Uterus (tissue), 4 donors: Measurements from ENCODE around the gene PDHB. TPM values are rescaled to one million over a fixed set of nuclear protein-coding genes. Genes with fewer than 3 reads are reported as not detected.

Experiments
- DNase-seq, 2 donors: peaks; one replicate each; pipeline ENCODE4 v3.0.0-alpha.2; 2019 to 2020
- H3K27ac ChIP-seq, 2 donors: fragments of 200-600 bp; sonication (generic); 1 replicate in 1 of 2; 2 replicates in 1 of 2; pipeline ENCODE4 v1.5.1; 2016 to 2018
- H3K27me3 ChIP-seq, 2 donors: fragments of 200-600 bp; sonication (generic); one replicate each; pipeline ENCODE4 v1.5.1; 2018 to 2019; ENCODE audit warnings: control low read depth in 1 of 2
- H3K36me3 ChIP-seq, 2 donors: fragments of 200-600 bp; sonication (generic); one replicate each; pipeline ENCODE4 v1.5.1; 2019; ENCODE audit warnings: control low read depth in 1 of 2
- H3K4me1 ChIP-seq, 2 donors: fragments of 200-600 bp; sonication (generic); one replicate each; pipeline ENCODE4 v1.5.1; 2018 to 2019; ENCODE audit warnings: control low read depth in 1 of 2
- H3K4me3 ChIP-seq, 2 donors: fragments of 200-600 bp; sonication (generic); 1 replicate in 1 of 2; 2 replicates in 1 of 2; pipeline ENCODE4 v1.5.1; 2018 to 2019; ENCODE audit warnings: mild to moderate bottlenecking in 1 of 2
- H3K9me3 ChIP-seq, 2 donors: fragments of 200-600 bp; sonication (generic); one replicate each; pipeline ENCODE4 v1.5.1; 2019; ENCODE audit warnings: control low read depth in 1 of 2
- CTCF ChIP-seq, 4 experiments: fragments of 200-600 bp in 2 of 4; fragments of 450-650 bp in 2 of 4; sonication (generic) in 2 of 4; IDR thresholded peaks; one replicate each; pipeline ENCODE4 v1.5.1; 2016 to 2019; ENCODE audit warnings: antibody characterized with exemption in 4 of 4, mild to moderate bottlenecking in 2 of 4, moderate library complexity in 1 of 4
- POLR2A ChIP-seq, 2 donors: fragments of 450-650 bp; IDR thresholded peaks; one replicate each; pipeline ENCODE4 v1.6.1; 2016; ENCODE audit warnings: antibody characterized with exemption in 2 of 2, mild to moderate bottlenecking in 1 of 2, moderate library complexity in 1 of 2
- intact Hi-C: fragments of 100-400 bp; cut with DNase I; formaldehyde crosslinking; loops from one replicate; pipeline ENCODE4 v1.15.1; 2023; ENCODE audit warnings: low total_unique reads
- total RNA-seq, 4 donors: library from RNA; depleted of rRNA in 3 of 4; stranded (reverse); fragments of >200 nt in 3 of 4; gene quantifications; one replicate each; pipeline versions ENCODE4 v1.1.0 to v1.2.4, GENCODE V29; 2014 to 2023
- donor health status: DM: yes; HTN: yes; CAD: no.

PDHB gene
- total RNA-seq, 4 donors from 2014 or later: 40.9 to 100 (median 49.7) TPM

GRCh38 chr3:58419780-58420507 is 13.7 kb downstream of the PDHB start:
- H3K36me3 ChIP-seq: no peaks in the 10 kb centered on the region
- peak; percentile 30 to 52 for DNase-seq

GRCh38 chr3:58418227-58418626 is 15.4 kb downstream of the PDHB start:
- H3K9me3 ChIP-seq: no peaks in the 10 kb centered on the region
- peaks cover 0 to 8% of the 10 kb centered on the region in 2 donors for H3K4me1 ChIP-seq
- TF ChIP-seq POLR2A (IDR thresholded peaks at IDR 0.05): no peak
- no peak for TF ChIP-seq CTCF (IDR thresholded peaks at IDR 0.05)
- H3K4me3 ChIP-seq: no peak overlapping the region
- no peak overlapping the region for H3K27ac ChIP-seq
- no peak for DNase-seq
- intact Hi-C loops: no loop called here
- no peaks in the 10 kb centered on the region for H3K36me3 ChIP-seq
- no peaks in the 10 kb centered on the region for H3K27me3 ChIP-seq

More at GRCh38 chr3:58419780-58420507, 13.7 kb downstream of the PDHB start:
- peak overlapping the region; percentile 32 to 70 for H3K27ac ChIP-seq
- H3K9me3 ChIP-seq: no peaks in the 10 kb centered on the region
- peaks cover 0 to 8% of the 10 kb centered on the region in 2 donors for H3K4me1 ChIP-seq
- H3K27me3 ChIP-seq: no peaks in the 10 kb centered on the region
- intact Hi-C loops: no loop called here
- no peak for TF ChIP-seq CTCF (IDR thresholded peaks at IDR 0.05)
- TF ChIP-seq POLR2A (IDR thresholded peaks at IDR 0.05): no peak
- H3K4me3 ChIP-seq: no peak overlapping the region

- H3K27me3 ChIP-seq: no peaks in the 10 kb centered on the region
- TF ChIP-seq CTCF (IDR thresholded peaks at IDR 0.05) (no peak), POLR2A (IDR thresholded peaks at IDR 0.05) (no peak)
- H3K4me3 ChIP-seq: no peak overlapping the region
- intact Hi-C loops: no loop called here
- peaks cover 0 to 8% of the 10 kb centered on the region in 2 donors for H3K4me1 ChIP-seq
- no peak overlapping the region for H3K27ac ChIP-seq
- DNase-seq: no peak
- no peaks in the 10 kb centered on the region for H3K9me3 ChIP-seq
- H3K36me3 ChIP-seq: no peaks in the 10 kb centered on the region
Measured at GRCh38 chr3:58417075-58417474, 16.6 kb downstream of the PDHB start.

- intact Hi-C loops: no loop called here
- Histone ChIP-seq H3K4me1 (peaks cover 0 to 8% of the 10 kb centered on the region in 2 donors), H3K4me3 (no peak overlapping the region), H3K36me3 (no peaks in the 10 kb centered on the region), H3K27ac (no peak overlapping the region), H3K9me3 (no peaks in the 10 kb centered on the region), H3K27me3 (no peaks in the 10 kb centered on the region)
- TF ChIP-seq POLR2A (IDR thresholded peaks at IDR 0.05) (no peak), CTCF (IDR thresholded peaks at IDR 0.05) (no peak)
- no peak for DNase-seq
Measured at GRCh38 chr3:58416191-58416590, 17.4 kb downstream of the PDHB start.

GRCh38 chr3:58414538-58415197 is 19.0 kb downstream of the PDHB start:
- TF ChIP-seq POLR2A (IDR thresholded peaks at IDR 0.05) (no peak), CTCF (IDR thresholded peaks at IDR 0.05) (peak; percentile 82 to 87 (median 84))
- Histone ChIP-seq H3K4me1 (peaks cover 0 to 3% of the 10 kb centered on the region in 2 donors), H3K27me3 (no peaks in the 10 kb centered on the region), H3K36me3 (no peaks in the 10 kb centered on the region), H3K4me3 (no peak overlapping the region), H3K9me3 (no peaks in the 10 kb centered on the region), H3K27ac (peak overlapping the region; percentile 45 to 51)
- intact Hi-C loops: loop anchor here (5.0 kb wide), 1 partner anchor 92 kb away; no protein-coding TSS in a partner anchor
- DNase-seq: peak; percentile 50 to 66
